Tibial artery (tissue), 4 donors: ENCODE measurements around the gene YKT6.
A peak's percentile ranks its signal among the peaks of the same experiment; 100 is the strongest.

ENCODE experiments used
- DNase-seq, 2 donors: peaks; one replicate each; pipeline ENCODE4 v3.0.0-alpha.2; 2019
- H3K27ac ChIP-seq, 2 donors: fragments of 200-600 bp; sonication (generic) in 1 of 2; 1 replicate in 1 of 2; 2 replicates in 1 of 2; pipeline ENCODE4 v1.5.1; 2018 to 2019; ENCODE audit warnings: mild to moderate bottlenecking in 1 of 2
- H3K27me3 ChIP-seq, 2 donors: fragments of 200-600 bp; sonication (generic) in 1 of 2; one replicate each; pipeline versions ENCODE4 v1.5.1 to v1.6.0; 2016 to 2019
- H3K36me3 ChIP-seq, 3 donors: fragments of 200-600 bp; sonication (generic) in 2 of 3; one replicate each; pipeline ENCODE4 v1.5.1; 2016 to 2019; ENCODE audit warnings: mild to moderate bottlenecking in 2 of 3
- H3K4me1 ChIP-seq, 4 donors: fragments of 200-600 bp; sonication (generic) in 2 of 4; 1 replicate in 3 of 4; 2 replicates in 1 of 4; pipeline ENCODE4 v1.5.1; 2016 to 2019
- H3K4me3 ChIP-seq, 2 donors: fragments of 200-600 bp; sonication (generic) in 1 of 2; 1 replicate in 1 of 2; 2 replicates in 1 of 2; pipeline ENCODE4 v1.5.1; 2018 to 2019; ENCODE audit warnings: mild to moderate bottlenecking in 2 of 2
- H3K9me3 ChIP-seq, 3 donors: fragments of 200-600 bp; sonication (generic) in 1 of 3; one replicate each; pipeline ENCODE4 v1.5.1; 2016 to 2019
- CTCF ChIP-seq, 2 experiments: fragments of 200-600 bp in 1 of 2; fragments of 450-650 bp in 1 of 2; IDR thresholded peaks; one replicate each; pipeline ENCODE4 v1.5.1; 2017 to 2019; ENCODE audit warnings: antibody characterized with exemption in 2 of 2, mild to moderate bottlenecking in 1 of 2, moderate library complexity in 1 of 2
- intact Hi-C: fragments of 100-400 bp; cut with DNase I; formaldehyde crosslinking; loops from one replicate; pipeline ENCODE4 v1.15.0; 2023; ENCODE audit warnings: low total_unique reads

Gene YKT6

GRCh38 chr7:44200699-44201461, at the start of gene YKT6:
TSS of gene YKT6 (plus strand) at chr7:44200978. CDS start at chr7:44201136, 158 bp downstream.
- no peaks in the 10 kb centered on the region for H3K27me3 ChIP-seq
- peaks cover 0 to 15% (median 12%) of the 10 kb centered on the region in 4 donors for H3K4me1 ChIP-seq
- peak within 1 kb of the TSS; percentile 88 to 98 for H3K4me3 ChIP-seq
- TF ChIP-seq CTCF (IDR thresholded peaks at IDR 0.05), result peak; percentile 57 to 69
- peaks cover 5 to 22% (median 15%) of the 10 kb centered on the region in 3 donors for H3K36me3 ChIP-seq
- H3K9me3 ChIP-seq, result no peaks in the 10 kb centered on the region
- peak; percentile 89 to 93 for DNase-seq
- intact Hi-C loops, result no loop called here
- H3K27ac ChIP-seq, result peak within 1 kb of the TSS; percentile 78 to 84

GRCh38 chr7:44151956-44152355, 48.8 kb upstream of the YKT6 start:
- no peak for TF ChIP-seq CTCF (IDR thresholded peaks at IDR 0.05)
- H3K27me3 ChIP-seq, result no peaks in the 10 kb centered on the region
- H3K36me3 ChIP-seq, result no peaks in the 10 kb centered on the region
- no peak overlapping the region for H3K4me3 ChIP-seq
- no peaks in the 10 kb centered on the region for H3K9me3 ChIP-seq
- intact Hi-C loops, result no loop called here
- no peak overlapping the region for H3K27ac ChIP-seq
- no peaks in the 10 kb centered on the region for H3K4me1 ChIP-seq
- peak in 1 of 2 donors; percentile 43 for DNase-seq

GRCh38 chr7:44152971-44153947, 47.5 kb upstream of the YKT6 start:
- no peak overlapping the region for H3K27ac ChIP-seq
- TF ChIP-seq CTCF (IDR thresholded peaks at IDR 0.05), result no peak
- H3K36me3 ChIP-seq, result no peaks in the 10 kb centered on the region
- no peaks in the 10 kb centered on the region for H3K4me1 ChIP-seq
- H3K27me3 ChIP-seq, result no peaks in the 10 kb centered on the region
- H3K4me3 ChIP-seq, result no peak overlapping the region
- H3K9me3 ChIP-seq, result no peaks in the 10 kb centered on the region
- intact Hi-C loops, result no loop called here
- DNase-seq, result peak in 1 of 2 donors; percentile 54

GRCh38 chr7:44153948-44154335, 46.8 kb upstream of the YKT6 start:
- TF ChIP-seq CTCF (IDR thresholded peaks at IDR 0.05), result no peak
- H3K9me3 ChIP-seq, result no peaks in the 10 kb centered on the region
- DNase-seq, result peak in 1 of 2 donors; percentile 34
- no peaks in the 10 kb centered on the region for H3K27me3 ChIP-seq
- H3K4me3 ChIP-seq, result no peak overlapping the region
- H3K27ac ChIP-seq, result no peak overlapping the region
- no peaks in the 10 kb centered on the region for H3K36me3 ChIP-seq
- intact Hi-C loops, result no loop called here
- H3K4me1 ChIP-seq, result no peaks in the 10 kb centered on the region

- H3K36me3 ChIP-seq, result no peaks in the 10 kb centered on the region
- no peaks in the 10 kb centered on the region for H3K4me1 ChIP-seq
- no peak overlapping the region for H3K27ac ChIP-seq
- TF ChIP-seq CTCF (IDR thresholded peaks at IDR 0.05), result no peak
- H3K27me3 ChIP-seq, result no peaks in the 10 kb centered on the region
- DNase-seq, result peak in 1 of 2 donors; percentile 15
- no peak overlapping the region for H3K4me3 ChIP-seq
- no peaks in the 10 kb centered on the region for H3K9me3 ChIP-seq
- intact Hi-C loops, result no loop called here
Observed at GRCh38 chr7:44154703-44155102, 46.1 kb upstream of the YKT6 start.
